Measurements from ENCODE around the gene TTLL11.

- TF ChIP-seq CTCF (IDR thresholded peaks at IDR 0.05) (no peak), POLR2A (IDR thresholded peaks at IDR 0.05) (no peak)
Measured at GRCh38 chr9:121917375-121918335, 175.5 kb downstream of the TTLL11 start.

All from transverse colon (tissue), 3 donors.